Stimulated activated CD8-positive, alpha-beta memory T cell treated with anti-CD3 and anti-CD28 coated beads, Interleukin-15, amount 100 ng/mL, for 4 hours (primary cell): Measurements from ENCODE around the gene TRUB1.
"Not testable (repeated sequence)": the region's sequence is repeated elsewhere in the genome, so short reads cannot be mapped to it uniquely, and the experiment has no call there.

Experiments used
- DNase-seq, 2 donors: peaks; one replicate each; pipeline ENCODE4 v3.0.0-alpha.2; 2020; ENCODE audit warnings: low read depth in 2 of 2

Gene TRUB1

GRCh38 chr10:114925587-114926586, 12.1 kb upstream of the TRUB1 start:
- no peak for DNase-seq

GRCh38 chr10:114928818-114929217, 9.2 kb upstream of the TRUB1 start:
- DNase-seq: no peak

- DNase-seq: no peak
Observed at GRCh38 chr10:114930320-114930719, 7.7 kb upstream of the TRUB1 start.

GRCh38 chr10:114931072-114931679, 6.8 kb upstream of the TRUB1 start:
- no peak for DNase-seq

- DNase-seq: no peak
Observed at GRCh38 chr10:114932225-114932624, 5.8 kb upstream of the TRUB1 start.

- DNase-seq: no peak
Observed at GRCh38 chr10:114932945-114933344, 5.0 kb upstream of the TRUB1 start.

GRCh38 chr10:114933588-114933987, 4.4 kb upstream of the TRUB1 start:
- no peak for DNase-seq

- DNase-seq: not testable (repeated sequence)
Observed at GRCh38 chr10:114933995-114934394, 4.0 kb upstream of the TRUB1 start.

- no peak for DNase-seq
Observed at GRCh38 chr10:114938856-114939193, 830 bp downstream of the TRUB1 start.

GRCh38 chr10:114940735-114941134, 2.7 kb downstream of the TRUB1 start:
- no peak for DNase-seq

- DNase-seq: no peak
Observed at GRCh38 chr10:114943000-114943399, 5.0 kb downstream of the TRUB1 start.

GRCh38 chr10:114953047-114953446, 15.1 kb downstream of the TRUB1 start:
- DNase-seq: no peak

GRCh38 chr10:114955984-114956383, 18.0 kb downstream of the TRUB1 start:
- DNase-seq: no peak

GRCh38 chr10:114956466-114956865, 18.5 kb downstream of the TRUB1 start:
- no peak for DNase-seq

GRCh38 chr10:114957122-114957521, 19.1 kb downstream of the TRUB1 start:
- DNase-seq: no peak

- DNase-seq: no peak
Observed at GRCh38 chr10:114957673-114958072, 19.7 kb downstream of the TRUB1 start.

- DNase-seq: no peak
Observed at GRCh38 chr10:114962441-114962840, 24.4 kb downstream of the TRUB1 start.

- no peak for DNase-seq
Observed at GRCh38 chr10:114963908-114964307, 25.9 kb downstream of the TRUB1 start.

GRCh38 chr10:114967071-114967470, 29.1 kb downstream of the TRUB1 start:
- DNase-seq: no peak

GRCh38 chr10:114970515-114970914, 32.5 kb downstream of the TRUB1 start:
- no peak for DNase-seq

GRCh38 chr10:114973306-114973705, 35.3 kb downstream of the TRUB1 start:
- no peak for DNase-seq

- DNase-seq: no peak
Observed at GRCh38 chr10:114973997-114974396, 36.0 kb downstream of the TRUB1 start.

GRCh38 chr10:114974625-114975024, 36.6 kb downstream of the TRUB1 start:
- DNase-seq: no peak
